ENCODE data around the gene TEKT5. TPM values are rescaled to one million over a fixed set of nuclear protein-coding genes. Genes with fewer than 3 reads are reported as not detected.

Gene TEKT5
- total RNA-seq, 1 experiment from 2014 or later = not detected

DNA sequence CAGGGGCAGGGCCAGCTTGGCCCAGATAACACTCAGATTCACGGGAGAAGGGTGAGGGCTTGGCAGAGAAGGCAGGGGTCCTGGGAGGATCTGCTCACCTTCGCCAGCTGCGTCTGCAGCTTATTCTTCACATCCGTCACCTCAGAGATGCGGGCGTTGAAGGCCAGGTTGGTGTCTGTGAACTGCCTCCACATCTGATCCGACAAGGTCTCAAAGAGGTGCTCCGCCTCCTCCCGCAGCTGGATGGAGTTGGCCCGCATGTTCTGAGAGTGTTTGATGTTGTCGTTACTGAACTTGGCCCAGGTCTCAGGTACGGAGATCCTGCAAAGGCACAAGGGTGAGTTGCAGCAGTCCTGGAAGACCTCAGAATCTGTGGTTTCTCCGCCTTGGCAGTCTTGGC, 18.9 kb downstream of the TEKT5 start:
- TF ChIP-seq, protein P1, sequence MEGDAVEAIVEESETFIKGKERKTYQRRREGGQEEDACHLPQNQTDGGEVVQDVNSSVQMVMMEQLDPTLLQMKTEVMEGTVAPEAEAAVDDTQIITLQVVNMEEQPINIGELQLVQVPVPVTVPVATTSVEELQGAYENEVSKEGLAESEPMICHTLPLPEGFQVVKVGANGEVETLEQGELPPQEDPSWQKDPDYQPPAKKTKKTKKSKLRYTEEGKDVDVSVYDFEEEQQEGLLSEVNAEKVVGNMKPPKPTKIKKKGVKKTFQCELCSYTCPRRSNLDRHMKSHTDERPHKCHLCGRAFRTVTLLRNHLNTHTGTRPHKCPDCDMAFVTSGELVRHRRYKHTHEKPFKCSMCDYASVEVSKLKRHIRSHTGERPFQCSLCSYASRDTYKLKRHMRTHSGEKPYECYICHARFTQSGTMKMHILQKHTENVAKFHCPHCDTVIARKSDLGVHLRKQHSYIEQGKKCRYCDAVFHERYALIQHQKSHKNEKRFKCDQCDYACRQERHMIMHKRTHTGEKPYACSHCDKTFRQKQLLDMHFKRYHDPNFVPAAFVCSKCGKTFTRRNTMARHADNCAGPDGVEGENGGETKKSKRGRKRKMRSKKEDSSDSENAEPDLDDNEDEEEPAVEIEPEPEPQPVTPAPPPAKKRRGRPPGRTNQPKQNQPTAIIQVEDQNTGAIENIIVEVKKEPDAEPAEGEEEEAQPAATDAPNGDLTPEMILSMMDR (conservative IDR thresholded peaks at IDR 0.05; ENCODE audit: low read depth, low read length) = no peak
- TF ChIP-seq EZH2 (IDR thresholded peaks at IDR 0.05; ENCODE audit: borderline replicate concordance, low read depth, low read length, poor library complexity, severe bottlenecking) = no peak
- DNase-seq (ENCODE audit: low spot score) = no peak
- Histone ChIP-seq H3K27ac (ENCODE audit: low read depth, low read length, poor library complexity, severe bottlenecking) (no peak overlapping the region), H3K4me3 (ENCODE audit: low read depth, low read length, poor library complexity, severe bottlenecking) (no peak overlapping the region), H3K4me1 (ENCODE audit: insufficient read depth, low read length, poor library complexity, severe bottlenecking) (peaks cover 11% of the 10 kb centered on the region), H3K27me3 (replicated peaks; ENCODE audit: insufficient read depth, low read depth, low read length, poor library complexity) (no peaks in the 10 kb centered on the region), H3K9me3 (ENCODE audit: low read depth, low read length, poor library complexity, severe bottlenecking) (no peaks in the 10 kb centered on the region), H3K36me3 (ENCODE audit: insufficient read depth, low read length, poor library complexity, severe bottlenecking) (no peaks in the 10 kb centered on the region)
- ChIA-PET CTCF (no interaction called here), POLR2A (ENCODE audit: low non-redundant PET) (no interaction called here)
- BruUV-seq (replicated peaks) = no TSS peak
- intact Hi-C loops (cut with micrococcal nuclease; ENCODE audit: unreplicated experiment) = no loop called here

DNA sequence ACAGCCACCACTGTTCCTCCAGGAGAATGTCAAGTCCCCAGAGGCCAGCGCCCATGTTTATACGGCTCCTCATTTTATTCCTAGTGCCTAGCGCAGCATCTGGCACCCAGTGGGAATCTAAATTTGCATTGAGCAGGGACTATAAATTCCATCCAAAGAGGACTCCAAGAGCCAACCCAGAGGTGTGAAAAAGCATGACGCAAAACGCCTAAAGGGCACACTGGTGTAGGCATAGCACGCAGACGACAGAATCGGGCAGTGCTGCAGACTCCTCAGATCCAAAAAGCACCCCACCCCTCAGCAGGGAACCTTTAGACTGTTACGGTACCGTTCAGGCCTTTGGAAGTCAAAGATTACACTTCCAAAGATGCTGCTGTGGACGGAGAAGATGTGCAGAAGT, 19.5 kb downstream of the TEKT5 start:
- Histone ChIP-seq H3K9me3 (ENCODE audit: low read depth, low read length, poor library complexity, severe bottlenecking) (no peaks in the 10 kb centered on the region), H3K4me1 (ENCODE audit: insufficient read depth, low read length, poor library complexity, severe bottlenecking) (peaks cover 11% of the 10 kb centered on the region), H3K36me3 (ENCODE audit: insufficient read depth, low read length, poor library complexity, severe bottlenecking) (no peaks in the 10 kb centered on the region), H3K27ac (ENCODE audit: low read depth, low read length, poor library complexity, severe bottlenecking) (no peak overlapping the region), H3K27me3 (replicated peaks; ENCODE audit: insufficient read depth, low read depth, low read length, poor library complexity) (no peaks in the 10 kb centered on the region), H3K4me3 (ENCODE audit: low read depth, low read length, poor library complexity, severe bottlenecking) (no peak overlapping the region)
- TF ChIP-seq, protein P1 (conservative IDR thresholded peaks at IDR 0.05; ENCODE audit: low read depth, low read length) = no peak
- TF ChIP-seq EZH2 (IDR thresholded peaks at IDR 0.05; ENCODE audit: borderline replicate concordance, low read depth, low read length, poor library complexity, severe bottlenecking) = no peak
- POLR2A ChIA-PET (ENCODE audit: low non-redundant PET) = no interaction called here
- DNase-seq (ENCODE audit: low spot score) = no peak
- BruUV-seq (replicated peaks) = no TSS peak
- CTCF ChIA-PET = no interaction called here
- intact Hi-C loops (cut with micrococcal nuclease; ENCODE audit: unreplicated experiment) = no loop called here

DNA sequence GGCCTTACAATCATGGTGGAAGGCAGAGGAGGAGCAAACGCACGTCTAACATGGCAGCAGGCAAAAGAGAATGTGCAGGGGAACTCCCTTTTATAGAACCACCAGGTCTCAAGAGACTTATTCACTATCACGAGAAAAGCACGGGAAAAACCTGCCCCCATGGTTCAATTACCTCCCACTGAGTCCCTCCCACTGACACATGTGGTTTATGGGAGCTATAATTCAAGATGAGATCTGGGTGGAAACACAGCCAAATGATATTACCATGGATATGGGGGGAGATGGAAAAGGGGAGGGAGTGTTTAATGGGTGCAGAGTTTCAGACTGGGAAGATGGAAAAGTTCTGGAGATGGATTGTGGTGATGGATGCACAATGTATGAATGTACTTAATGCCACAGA, 23.0 kb downstream of the TEKT5 start:
- DNase-seq (ENCODE audit: low spot score) = no peak
- ChIA-PET POLR2A (ENCODE audit: low non-redundant PET) (no interaction called here), CTCF (no interaction called here)
- Histone ChIP-seq H3K27me3 (replicated peaks; ENCODE audit: insufficient read depth, low read depth, low read length, poor library complexity) (no peaks in the 10 kb centered on the region), H3K4me3 (ENCODE audit: low read depth, low read length, poor library complexity, severe bottlenecking) (no peak overlapping the region), H3K9me3 (ENCODE audit: low read depth, low read length, poor library complexity, severe bottlenecking) (no peaks in the 10 kb centered on the region), H3K27ac (ENCODE audit: low read depth, low read length, poor library complexity, severe bottlenecking) (no peak overlapping the region), H3K36me3 (ENCODE audit: insufficient read depth, low read length, poor library complexity, severe bottlenecking) (no peaks in the 10 kb centered on the region), H3K4me1 (ENCODE audit: insufficient read depth, low read length, poor library complexity, severe bottlenecking) (no peaks in the 10 kb centered on the region)
- TF ChIP-seq, protein P1 (conservative IDR thresholded peaks at IDR 0.05; ENCODE audit: low read depth, low read length) = no peak
- no peak for TF ChIP-seq EZH2 (IDR thresholded peaks at IDR 0.05; ENCODE audit: borderline replicate concordance, low read depth, low read length, poor library complexity, severe bottlenecking)
- intact Hi-C loops (cut with micrococcal nuclease; ENCODE audit: unreplicated experiment) = no loop called here
- no TSS peak for BruUV-seq (replicated peaks)

Data from A673 (cell line).